ENCODE results near the gene CXCL5.
"Not testable (repeated sequence)": the region's sequence is repeated elsewhere in the genome, so short reads cannot be mapped to it uniquely, and the experiment has no call there.

The CXCL5 gene

DNA sequence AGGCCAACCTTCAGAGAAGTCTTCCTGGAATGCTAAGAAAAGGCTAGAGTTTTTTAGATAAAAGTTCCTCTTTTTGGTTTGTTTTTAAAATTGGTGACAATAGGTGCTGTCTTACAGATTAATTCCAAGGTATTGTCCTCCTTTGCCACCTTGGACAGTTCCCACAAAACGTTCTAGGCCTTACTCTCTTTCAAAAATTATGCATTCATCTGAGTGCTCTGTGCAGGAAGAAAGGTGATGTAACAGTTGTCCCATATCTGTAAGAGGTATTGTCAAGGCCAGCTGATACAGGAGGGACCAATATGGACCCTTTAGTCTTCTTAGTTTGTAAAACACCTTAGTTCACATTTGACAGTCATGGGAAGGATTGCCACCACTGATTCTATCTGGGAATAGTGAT lies 15.9 kb upstream of the CXCL5 start:
- DNase-seq: peak; percentile 50

GRCh38 chr4:74013264-74013663 lies 14.8 kb upstream of the CXCL5 start:
- no peak for DNase-seq

DNA sequence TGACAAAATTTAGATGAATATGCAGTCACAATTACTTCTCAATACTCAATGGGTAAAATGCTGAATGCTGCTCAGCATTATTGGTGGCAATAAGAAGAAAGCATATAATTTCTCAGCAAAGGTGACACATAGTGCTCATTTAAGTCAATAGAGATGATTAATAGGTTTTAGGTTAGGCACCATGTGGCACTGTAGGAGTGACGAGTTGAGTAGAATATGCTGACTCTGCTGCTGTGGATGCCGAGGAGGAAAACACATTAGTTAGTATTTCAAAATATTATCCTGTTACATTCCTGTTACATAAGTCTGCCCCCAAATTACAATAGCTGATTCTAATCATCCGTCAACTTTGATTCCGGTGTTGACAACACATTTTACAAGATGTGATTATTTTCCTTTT lies 13.7 kb upstream of the CXCL5 start:
- no peak for DNase-seq

GRCh38 chr4:74009307-74009706 lies 10.8 kb upstream of the CXCL5 start:
- no peak for DNase-seq

GRCh38 chr4:74006009-74006476 lies 7.6 kb upstream of the CXCL5 start:
- no peak for DNase-seq

DNA sequence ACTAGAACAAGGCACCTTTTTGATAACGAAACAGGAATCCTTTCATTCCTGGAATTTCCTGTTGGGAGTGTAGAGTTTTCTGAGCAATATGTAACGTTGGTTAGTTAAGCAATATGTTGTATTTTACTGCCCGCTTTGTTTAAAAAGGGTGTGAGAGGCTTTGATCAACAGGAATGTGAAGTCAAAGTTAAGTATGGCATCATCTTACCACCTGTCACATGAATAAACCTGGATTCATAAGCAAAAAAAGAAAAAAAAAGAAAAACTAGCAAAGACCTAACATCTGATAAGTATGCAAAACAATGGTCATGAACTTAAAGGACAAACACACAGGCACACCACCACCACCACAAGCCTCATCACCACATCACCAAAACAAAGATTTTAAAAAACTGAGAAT lies 7.1 kb upstream of the CXCL5 start:
- DNase-seq: no peak

DNA sequence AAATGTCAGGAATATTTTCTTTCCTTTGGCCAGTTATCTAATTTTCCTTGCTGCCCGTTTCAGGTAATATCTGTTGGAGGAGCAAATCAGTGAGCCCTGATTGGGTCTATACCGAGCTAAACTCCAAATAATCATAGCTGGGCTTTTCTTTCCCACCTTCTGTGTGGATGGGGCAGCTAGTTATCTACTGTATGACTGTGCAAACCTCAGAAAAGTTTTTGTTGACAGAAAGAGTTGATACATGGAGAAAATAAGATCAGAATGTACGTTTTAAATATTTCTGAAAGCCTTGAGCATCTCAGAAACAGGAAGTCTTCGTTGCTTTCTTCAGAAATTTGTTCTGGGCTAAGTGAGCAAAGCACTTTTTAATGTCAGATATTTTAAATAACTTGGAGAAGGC lies 6.2 kb upstream of the CXCL5 start:
- DNase-seq: no peak

GRCh38 chr4:74000301-74000700 lies 1.8 kb upstream of the CXCL5 start:
- no peak for DNase-seq

GRCh38 chr4:73992050-73992449 lies 6.4 kb downstream of the CXCL5 start:
- no peak for DNase-seq

DNA sequence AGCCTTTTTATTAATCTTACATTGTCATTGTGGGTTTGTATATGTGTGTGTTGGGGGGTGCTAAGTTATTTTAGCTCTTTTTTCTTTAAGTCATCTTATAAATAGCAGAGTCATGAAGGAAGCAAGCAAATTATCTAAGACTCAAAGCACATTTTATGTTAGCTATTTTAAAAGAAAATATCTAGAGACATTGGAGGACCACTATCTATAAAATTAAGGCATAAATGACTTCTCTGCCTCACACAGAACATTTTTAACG lies 6.8 kb downstream of the CXCL5 start:
- peak; percentile 47 for DNase-seq

GRCh38 chr4:73990988-73991741 lies 7.3 kb downstream of the CXCL5 start:
- peak; percentile 47 for DNase-seq

GRCh38 chr4:73989928-73990327 lies 8.5 kb downstream of the CXCL5 start:
- no peak for DNase-seq

GRCh38 chr4:73989031-73989430 lies 9.4 kb downstream of the CXCL5 start:
- no peak for DNase-seq

- DNase-seq: peak; percentile 35
Measured at GRCh38 chr4:73988061-73988460, 10.4 kb downstream of the CXCL5 start, which contains the start of gene PPBP. PPBP (minus strand) TSS chr4:73988190; CDS start chr4:73988103, 87 bp downstream.

GRCh38 chr4:73985528-73985852 lies 13.0 kb downstream of the CXCL5 start:
- DNase-seq: no peak

DNA sequence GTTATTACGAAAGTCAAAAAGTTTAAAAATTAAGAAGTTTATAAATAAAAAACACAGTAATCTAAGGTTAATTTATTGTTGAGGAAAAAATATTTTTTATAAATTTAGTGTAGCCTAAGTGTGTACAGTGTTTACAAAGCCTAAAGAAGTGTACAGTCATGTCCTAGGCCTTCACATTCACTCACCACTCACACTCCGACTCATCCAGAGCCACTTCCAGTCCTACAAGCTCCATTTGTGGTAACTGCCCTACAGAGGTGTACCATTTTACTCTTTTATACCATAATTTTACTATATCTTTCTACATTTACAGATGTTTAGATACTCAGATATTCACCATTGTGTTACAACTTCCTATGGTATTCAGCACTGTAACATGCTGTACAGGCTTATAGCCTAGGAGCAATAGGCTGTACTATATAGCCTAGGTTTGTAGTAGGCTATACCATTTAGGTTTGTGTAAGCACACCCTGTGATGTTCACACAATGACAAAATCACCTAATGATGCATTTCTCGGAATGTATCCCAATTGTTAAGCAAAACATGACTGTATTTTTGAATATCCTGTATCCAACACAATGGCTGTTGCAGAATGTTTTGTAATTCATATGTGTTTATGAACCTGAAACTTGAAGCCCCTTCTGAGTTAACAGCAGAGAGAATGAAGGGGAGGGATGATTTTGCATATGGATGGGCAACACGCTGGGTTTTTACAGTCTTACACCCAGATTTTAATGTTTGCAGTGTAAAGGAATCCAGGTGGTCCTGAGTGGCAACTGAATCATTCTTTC lies 13.5 kb downstream of the CXCL5 start:
- no peak for DNase-seq

DNA sequence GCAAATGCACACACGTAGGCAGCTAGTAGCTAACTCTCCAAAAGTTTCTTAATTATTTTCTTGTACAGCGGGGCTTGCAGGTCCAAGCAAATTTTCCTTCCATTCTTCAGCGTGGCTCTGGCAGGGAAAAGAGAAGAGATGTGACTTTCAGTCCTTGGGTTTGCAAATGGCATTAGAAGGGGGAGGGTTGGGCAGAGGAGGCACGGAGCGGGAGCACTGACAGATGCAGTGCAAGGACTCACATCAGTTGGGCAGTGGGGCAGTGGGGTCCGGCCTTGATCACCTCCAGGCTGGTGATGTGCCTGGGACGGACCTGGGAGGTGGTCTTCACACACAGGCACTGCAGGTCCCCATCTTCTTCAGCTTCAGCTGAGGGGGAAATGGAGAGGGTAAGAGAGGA lies 17.3 kb downstream of the CXCL5 start:
- DNase-seq: not testable (repeated sequence)

DNA sequence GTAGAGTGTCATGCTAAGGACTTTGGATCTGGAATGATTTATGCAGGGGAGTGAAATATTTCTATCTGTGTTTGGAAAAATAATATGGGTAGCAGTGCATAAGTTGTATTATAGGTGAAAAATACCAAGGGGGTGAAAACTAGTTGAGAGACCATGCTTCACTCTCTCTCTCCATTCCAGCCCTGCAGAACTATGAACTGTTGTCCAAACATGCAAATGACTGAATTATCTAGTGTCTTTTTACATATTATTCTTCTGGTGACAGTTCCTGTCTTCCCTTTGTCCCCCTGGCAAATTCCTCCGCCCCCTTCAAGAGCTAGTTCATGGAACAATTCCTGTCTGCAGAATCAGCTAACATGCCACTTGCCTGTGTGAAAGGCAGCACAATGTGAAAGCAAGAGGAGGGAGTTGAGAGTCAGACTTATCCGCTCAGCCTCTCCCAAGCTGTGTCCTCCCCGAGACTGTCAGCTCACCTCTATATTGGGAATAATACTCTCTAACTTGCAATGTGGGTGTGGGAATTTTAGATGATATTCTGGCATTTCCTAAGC lies 19.0 kb downstream of the CXCL5 start:
- no peak for DNase-seq

GRCh38 chr4:73978886-73979285 lies 19.6 kb downstream of the CXCL5 start:
- DNase-seq: peak; percentile 57

GRCh38 chr4:73976716-73977115 lies 21.8 kb downstream of the CXCL5 start:
- DNase-seq: no peak

GRCh38 chr4:73976217-73976616 lies 22.3 kb downstream of the CXCL5 start:
- no peak for DNase-seq

DNA sequence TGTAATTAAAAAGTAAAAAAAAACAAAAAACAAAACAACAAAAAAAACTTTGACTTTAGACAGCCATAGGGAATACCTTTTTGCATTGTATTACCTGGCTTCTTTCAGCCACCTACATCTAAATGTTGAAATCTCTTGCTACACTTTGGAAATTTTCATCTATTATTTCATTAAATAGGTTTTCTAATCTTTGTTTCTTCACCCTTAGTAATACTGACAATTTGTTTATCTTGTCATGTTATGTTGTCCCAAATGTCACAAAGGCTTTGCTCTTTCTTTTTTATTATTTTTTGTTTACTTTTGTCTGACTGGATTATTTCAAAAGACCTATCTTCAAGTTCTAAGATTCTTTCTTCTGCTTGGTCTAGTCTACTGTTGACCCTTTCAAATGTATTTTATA lies 24.1 kb downstream of the CXCL5 start:
- DNase-seq: no peak

GRCh38 chr4:73970945-73971344 lies 27.5 kb downstream of the CXCL5 start:
- no peak for DNase-seq

DNA sequence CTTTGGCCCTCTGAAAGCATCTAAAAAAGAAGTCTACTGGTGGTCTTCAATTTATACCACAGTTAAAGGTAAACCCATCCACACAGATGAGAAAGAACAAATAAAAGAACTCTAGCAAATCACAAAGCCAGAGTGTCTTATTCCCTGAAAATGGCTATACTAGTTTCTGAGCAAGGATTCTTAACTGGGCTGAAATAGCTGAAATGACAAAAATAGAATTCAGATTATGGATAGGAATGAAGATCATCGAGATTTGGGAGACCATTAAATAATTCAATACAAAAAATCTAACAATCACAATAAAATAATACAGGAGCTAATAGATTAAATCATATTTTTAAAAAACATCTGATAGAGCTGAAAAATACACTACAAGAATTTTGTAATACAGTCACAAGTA lies 28.5 kb downstream of the CXCL5 start:
- DNase-seq: no peak
